Measurements from ENCODE around the gene MUC20.

- TF ChIP-seq ZGPAT (CRISPR knock-in tag; IDR thresholded peaks at IDR 0.05) (no peak), ZNF780A (CRISPR knock-in tag; IDR thresholded peaks at IDR 0.05) (no peak), MYC (CRISPR knock-in tag; IDR thresholded peaks at IDR 0.05; ENCODE audit: borderline replicate concordance) (no peak), TGIF2 (CRISPR knock-in tag; IDR thresholded peaks at IDR 0.05) (no peak)
Observed at GRCh38 chr3:195752066-195752465, 31.3 kb downstream of the MUC20 start.

All from HepG2 (cell line).